ENCODE data around the gene RTBDN. TPM values are rescaled to one million over a fixed set of nuclear protein-coding genes. Genes with fewer than 3 reads are reported as not detected.

The RTBDN gene
- total and polyA plus RNA-seq, 2 of the 8 experiments (the other 6 are each of a cell fraction or from before 2014, with no cell fraction given): 4.0 to 4.8 TPM

- no peak for TF ChIP-seq POU5F1 (IDR thresholded peaks at IDR 0.05; ENCODE audit: low read depth, low read length)
- no peak for TF ChIP-seq EP300 (IDR thresholded peaks at IDR 0.05; ENCODE audit: borderline replicate concordance in 1 of 2, low read depth in 2 of 2, low read length in 2 of 2)
- TF ChIP-seq YY1 (IDR thresholded peaks at IDR 0.05; ENCODE audit: low read depth, low read length): no peak
- TF ChIP-seq CBX5 (IDR thresholded peaks at IDR 0.05; ENCODE audit: low read depth, low read length): no peak
Measured at GRCh38 chr19:12833738-12834565, 427 bp downstream of the RTBDN start (continued).

Data from H1 (cell line).